Embryonic facial prominence (tissue), 1 donor: ENCODE measurements around the gene RTN4RL2.
"Not testable (repeated sequence)": the region's sequence is repeated elsewhere in the genome, so short reads cannot be mapped to it uniquely, and the experiment has no call there.

Experiments
- DNase-seq: peaks from one replicate; pipeline ENCODE4 v3.0.0-alpha.2; 2016; ENCODE audit errors: extremely low spot score

The RTN4RL2 gene

GRCh38 chr11:57432714-57433163, 27.6 kb upstream of the RTN4RL2 start:
- DNase-seq: no peak

DNA sequence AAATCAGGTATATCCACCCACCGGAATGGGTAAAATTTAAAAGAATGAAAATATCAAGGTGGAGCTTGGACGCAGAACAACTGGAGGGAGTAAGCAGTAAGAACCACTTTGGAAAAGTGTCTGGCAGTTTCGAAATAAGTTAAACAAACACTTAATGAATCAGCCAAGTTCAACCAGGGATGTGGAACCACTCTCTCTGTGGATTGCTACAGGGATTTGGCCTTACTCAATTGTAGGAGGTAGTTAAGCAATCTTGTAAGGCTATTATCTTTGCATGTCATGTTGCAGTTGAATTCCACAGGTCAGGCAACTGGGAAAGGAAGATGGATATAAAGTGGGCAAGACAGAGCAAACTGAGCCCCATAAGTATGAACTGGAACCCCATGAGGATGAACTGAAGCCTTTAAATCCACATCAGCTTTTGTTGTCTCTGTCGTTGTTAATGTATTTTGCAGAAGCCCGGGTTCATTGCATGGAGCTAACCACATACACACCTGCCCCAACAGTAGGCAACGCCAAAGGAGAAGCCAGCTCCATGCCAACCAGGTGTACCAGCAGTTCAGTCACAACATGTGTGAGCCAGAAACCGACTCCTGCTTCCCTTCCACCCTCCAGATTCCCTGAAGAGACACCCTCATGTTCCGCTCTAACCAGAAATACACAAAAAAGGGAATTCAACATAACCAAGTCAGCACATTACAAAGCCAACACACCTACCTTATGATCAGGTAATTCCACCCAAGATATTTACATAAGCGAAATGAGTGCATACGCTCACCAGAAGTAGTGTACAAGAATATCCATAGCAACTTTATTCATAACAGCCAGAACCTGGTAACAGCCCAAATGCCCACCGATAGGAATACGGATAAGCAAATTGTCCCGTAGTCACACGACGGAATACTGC, 25.4 kb upstream of the RTN4RL2 start:
- no peak for DNase-seq

DNA sequence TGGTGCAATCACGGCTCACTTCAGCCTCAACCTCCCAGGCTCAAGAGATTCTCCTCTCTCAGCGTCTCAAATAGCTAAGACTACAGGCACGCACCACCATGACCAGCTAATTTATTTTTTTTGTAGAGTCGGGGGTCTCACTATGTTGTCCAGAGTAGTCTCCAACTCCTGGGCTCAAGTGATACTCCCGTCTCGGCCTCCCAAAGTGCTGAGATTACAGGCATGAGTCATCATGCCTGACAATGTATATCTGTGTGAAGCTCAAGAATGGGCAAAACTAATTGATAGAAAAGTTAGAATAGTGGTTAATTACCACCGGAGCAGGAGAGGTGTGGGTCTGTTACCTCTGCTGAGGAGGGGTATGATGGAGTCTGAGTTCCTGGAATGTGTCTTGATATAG, 24.3 kb upstream of the RTN4RL2 start:
- no peak for DNase-seq

- no peak for DNase-seq
Observed at GRCh38 chr11:57438345-57439285, 21.7 kb upstream of the RTN4RL2 start.

- no peak for DNase-seq
Observed at GRCh38 chr11:57439786-57440185, 20.5 kb upstream of the RTN4RL2 start.

- DNase-seq: no peak
Observed at GRCh38 chr11:57440744-57441414, 19.4 kb upstream of the RTN4RL2 start.

- no peak for DNase-seq
Observed at GRCh38 chr11:57444362-57445121, 15.8 kb upstream of the RTN4RL2 start.

- DNase-seq: not testable (repeated sequence)
Observed at GRCh38 chr11:57445122-57445394, 15.3 kb upstream of the RTN4RL2 start.

GRCh38 chr11:57446055-57446454, 14.3 kb upstream of the RTN4RL2 start:
- no peak for DNase-seq

DNA sequence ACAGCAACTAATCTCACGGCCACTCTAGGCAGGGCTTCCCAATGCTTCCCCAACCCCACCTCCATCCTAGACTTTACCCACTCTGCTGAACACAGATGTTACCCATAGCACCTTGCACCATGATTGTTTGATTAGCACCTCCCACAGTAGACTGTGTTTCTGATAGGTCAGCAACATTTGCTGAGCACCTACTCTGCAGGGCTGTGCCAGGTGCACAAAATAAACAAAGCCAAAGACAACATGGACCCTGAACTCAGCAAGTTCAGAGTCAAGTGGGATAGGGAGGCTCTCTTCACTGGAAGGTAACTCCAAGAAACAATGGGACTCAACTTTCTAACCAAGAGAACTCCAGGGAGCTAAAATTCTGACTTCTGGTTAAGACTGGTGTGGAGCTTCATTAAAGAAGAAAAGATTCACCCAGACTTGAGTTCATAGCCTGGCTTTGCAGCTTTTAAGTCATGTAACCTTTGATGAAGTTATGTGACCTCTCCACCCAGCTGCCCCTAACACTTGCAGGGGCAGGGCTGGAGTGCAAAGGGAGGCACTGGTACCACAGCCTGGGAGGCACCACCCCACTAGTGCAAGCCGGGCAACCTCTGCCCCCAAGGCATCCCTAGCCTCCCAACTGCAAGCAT, 6.7 kb upstream of the RTN4RL2 start:
- DNase-seq: no peak

DNA sequence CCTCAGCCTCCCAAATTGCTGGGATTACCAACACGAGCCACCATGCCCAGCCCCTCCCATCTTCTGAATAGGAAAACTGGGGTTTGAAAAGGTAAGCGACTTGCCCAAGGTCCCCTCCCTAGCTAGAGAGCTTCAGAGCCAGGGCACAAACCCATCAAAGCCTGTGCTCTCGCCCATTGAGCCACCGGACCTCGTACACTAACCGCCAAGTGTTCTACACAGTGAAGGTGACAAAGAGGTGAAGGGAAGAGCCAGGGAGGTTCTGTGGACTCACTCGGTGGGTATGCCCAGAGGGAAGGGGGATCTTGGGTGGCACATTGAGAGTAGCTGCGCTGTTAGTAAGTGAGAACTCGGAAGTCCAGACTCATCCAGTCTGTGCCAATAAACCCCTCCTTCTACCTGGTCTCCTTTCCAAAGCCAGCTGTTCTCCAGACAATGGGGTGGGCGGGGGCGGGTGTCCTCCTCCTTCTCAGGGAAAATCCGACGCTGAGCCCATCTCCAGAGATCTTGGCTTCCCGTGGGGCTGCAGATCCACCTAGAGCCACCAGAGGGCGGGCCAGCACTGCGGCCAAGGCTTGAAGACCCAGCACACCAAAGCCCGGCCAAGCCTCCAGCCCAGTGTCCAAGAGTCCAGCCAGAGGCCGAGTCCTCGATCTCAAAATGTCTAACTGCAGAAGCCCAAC, 3.2 kb upstream of the RTN4RL2 start:
- DNase-seq: no peak

GRCh38 chr11:57457643-57458023, 2.7 kb upstream of the RTN4RL2 start:
- DNase-seq: no peak

GRCh38 chr11:57458060-57458409, 2.3 kb upstream of the RTN4RL2 start:
- DNase-seq: no peak

DNA sequence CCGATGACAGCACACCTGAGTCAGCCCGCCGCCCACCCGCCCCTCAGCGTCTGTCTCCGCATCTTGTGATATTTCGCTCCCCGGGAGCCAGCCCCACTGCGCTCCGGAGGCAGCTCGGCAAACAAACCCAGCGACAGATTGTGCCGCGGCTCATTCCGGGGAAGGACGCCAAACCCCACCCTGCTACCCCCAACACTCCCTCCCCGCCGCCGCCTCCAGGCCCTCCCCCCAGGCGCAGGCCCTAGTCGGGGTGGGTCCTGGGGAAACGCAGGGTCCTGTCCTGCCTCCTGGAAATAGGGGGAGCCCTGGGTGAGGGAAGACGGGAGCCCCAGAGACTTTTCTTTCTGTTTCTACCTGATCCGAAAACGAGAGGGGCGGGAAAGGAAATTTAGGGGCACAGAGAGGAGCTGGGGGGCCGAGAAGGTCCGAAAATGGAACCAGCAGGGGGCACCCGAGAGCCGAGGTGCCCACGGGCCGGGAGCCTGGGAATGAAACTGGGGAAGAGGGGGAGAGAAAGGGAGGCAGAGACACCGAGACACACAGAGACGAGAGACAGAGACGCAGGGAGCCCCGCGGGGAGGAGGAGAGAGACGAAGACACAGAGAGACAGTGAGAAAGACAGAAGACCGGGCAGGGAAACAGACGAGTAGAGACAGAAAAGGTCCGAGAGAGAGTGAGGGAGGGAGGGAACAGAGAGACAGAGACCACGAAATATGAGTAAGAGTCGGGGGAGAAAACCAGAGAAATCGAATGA, 1.7 kb upstream of the RTN4RL2 start:
- no peak for DNase-seq

DNA sequence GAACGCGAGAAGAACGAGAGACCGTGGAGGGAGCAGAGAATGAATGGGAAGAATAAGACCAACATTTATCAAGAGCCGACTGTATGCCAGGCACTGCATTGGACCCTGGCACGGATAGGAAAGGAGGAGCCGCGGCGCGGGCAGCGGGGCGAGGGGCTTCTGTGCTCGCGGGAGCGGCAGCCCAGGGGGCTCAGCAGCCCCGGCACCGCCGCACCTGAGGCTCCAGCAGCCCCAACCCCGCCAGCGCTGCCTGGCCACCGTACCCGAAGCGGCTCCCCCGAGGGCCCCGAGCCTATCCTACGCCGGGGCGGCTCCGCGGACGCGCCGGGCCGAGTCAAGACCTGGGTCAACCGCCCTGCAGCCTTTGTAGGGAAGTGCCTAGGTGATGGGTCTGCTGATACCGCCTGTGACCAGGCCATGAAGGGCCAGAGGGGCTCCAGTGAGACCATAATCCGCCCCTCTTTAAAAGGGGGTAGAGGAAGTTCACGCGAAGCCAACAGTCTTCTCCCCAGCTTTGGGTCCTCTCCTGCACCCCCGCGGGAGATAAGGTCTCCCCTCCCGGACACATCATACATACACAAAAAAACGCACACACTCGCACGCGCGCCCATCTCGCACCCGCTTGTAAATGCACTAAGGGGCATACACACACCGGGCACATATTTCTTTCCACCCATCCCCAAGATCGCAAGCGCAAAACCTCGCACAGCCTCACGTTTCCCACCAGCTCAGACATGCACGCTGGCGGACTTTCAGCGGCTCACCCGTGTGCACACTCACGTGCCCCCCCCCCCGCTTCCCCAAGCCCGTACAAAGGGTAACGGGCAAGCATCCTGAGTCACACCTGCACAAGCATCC, 935 bp upstream of the RTN4RL2 start:
- no peak for DNase-seq

GRCh38 chr11:57460758-57461749, 726 bp downstream of the RTN4RL2 start:
- no peak for DNase-seq

DNA sequence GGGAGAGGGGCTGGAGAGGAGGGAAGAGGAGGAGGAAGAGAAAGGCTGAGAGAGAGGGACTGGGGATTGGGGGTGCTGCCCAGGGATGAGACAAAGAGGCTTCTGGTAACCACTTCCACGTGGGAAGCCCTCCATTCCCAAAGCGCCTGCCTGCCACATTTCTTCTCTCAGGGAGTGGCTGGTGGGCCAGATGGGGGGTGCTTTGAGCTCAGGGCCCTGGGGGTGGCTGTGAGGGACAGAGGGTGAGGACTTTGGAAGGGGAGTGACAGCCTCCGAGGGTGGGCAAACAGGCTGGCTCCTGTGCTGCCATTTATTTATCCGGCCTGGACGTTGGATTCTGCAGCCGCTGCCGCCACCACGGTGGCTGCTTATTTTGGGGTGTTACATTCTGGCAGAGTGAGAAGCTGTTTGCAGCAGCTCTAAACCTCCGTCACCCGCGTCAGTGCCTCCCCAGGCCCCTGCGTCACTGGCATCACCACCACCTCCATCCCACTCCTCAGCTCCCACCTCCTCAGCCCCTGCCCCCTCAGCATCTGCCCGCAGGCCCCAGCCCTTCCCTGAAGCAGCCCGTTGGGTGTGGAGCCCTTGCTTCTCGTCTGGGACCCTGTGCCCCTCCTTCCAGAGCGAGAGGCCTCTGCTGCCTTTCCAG, 1.6 kb downstream of the RTN4RL2 start:
- no peak for DNase-seq
